ENCODE measurements around the gene CCDC191.

Gene CCDC191

GRCh38 chr3:114079761-114080160, 23.4 kb upstream of the CCDC191 start:
- H3K4me2 ChIP-seq (ENCODE audit: low read length), result no peak overlapping the region
- H3K79me2 ChIP-seq, result no peaks in the 10 kb centered on the region
- no peaks in the 10 kb centered on the region for H3K36me3 ChIP-seq (ENCODE audit: control insufficient read depth, insufficient read depth, low read length)
- H3K4me3 ChIP-seq (ENCODE audit: low read depth, low read length), result no peak overlapping the region
- TF ChIP-seq, protein P1, sequence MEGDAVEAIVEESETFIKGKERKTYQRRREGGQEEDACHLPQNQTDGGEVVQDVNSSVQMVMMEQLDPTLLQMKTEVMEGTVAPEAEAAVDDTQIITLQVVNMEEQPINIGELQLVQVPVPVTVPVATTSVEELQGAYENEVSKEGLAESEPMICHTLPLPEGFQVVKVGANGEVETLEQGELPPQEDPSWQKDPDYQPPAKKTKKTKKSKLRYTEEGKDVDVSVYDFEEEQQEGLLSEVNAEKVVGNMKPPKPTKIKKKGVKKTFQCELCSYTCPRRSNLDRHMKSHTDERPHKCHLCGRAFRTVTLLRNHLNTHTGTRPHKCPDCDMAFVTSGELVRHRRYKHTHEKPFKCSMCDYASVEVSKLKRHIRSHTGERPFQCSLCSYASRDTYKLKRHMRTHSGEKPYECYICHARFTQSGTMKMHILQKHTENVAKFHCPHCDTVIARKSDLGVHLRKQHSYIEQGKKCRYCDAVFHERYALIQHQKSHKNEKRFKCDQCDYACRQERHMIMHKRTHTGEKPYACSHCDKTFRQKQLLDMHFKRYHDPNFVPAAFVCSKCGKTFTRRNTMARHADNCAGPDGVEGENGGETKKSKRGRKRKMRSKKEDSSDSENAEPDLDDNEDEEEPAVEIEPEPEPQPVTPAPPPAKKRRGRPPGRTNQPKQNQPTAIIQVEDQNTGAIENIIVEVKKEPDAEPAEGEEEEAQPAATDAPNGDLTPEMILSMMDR (IDR thresholded peaks at IDR 0.05), result no peak
- H3K27me3 ChIP-seq (ENCODE audit: control insufficient read depth, insufficient read depth, low read length), result no peaks in the 10 kb centered on the region
- H3K4me1 ChIP-seq, result no peaks in the 10 kb centered on the region
- no peak overlapping the region for H3K27ac ChIP-seq
- H3K9me3 ChIP-seq (ENCODE audit: control insufficient read depth, low read length), result no peaks in the 10 kb centered on the region
- no peak overlapping the region for H2AFZ ChIP-seq
- H3K9ac ChIP-seq, result no peak overlapping the region

DNA sequence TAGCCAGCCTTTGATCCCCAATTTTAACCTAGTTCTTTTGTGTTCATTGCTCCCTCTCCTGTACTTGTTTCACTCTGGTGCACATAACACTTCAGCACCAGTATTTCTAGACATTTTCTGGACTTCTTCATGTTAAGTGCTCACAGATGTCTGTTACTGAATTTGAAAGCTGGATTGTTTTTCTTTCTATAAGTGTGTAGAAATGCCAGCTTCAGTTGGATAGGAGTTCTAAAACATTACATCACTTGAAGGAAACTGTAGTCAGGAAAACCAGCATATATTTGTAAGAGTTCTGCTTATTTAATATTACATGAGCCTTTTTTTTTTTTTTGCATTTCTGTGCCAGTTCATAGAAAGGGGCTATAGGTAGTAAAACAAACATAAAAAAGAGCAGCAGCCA, 21.8 kb upstream of the CCDC191 start:
- H3K9me3 ChIP-seq (ENCODE audit: control insufficient read depth, low read length), result no peaks in the 10 kb centered on the region
- TF ChIP-seq, protein P1 (IDR thresholded peaks at IDR 0.05), result no peak
- H3K79me2 ChIP-seq, result no peaks in the 10 kb centered on the region
- H3K4me1 ChIP-seq, result no peaks in the 10 kb centered on the region
- no peak overlapping the region for H3K27ac ChIP-seq
- no peaks in the 10 kb centered on the region for H3K36me3 ChIP-seq (ENCODE audit: control insufficient read depth, insufficient read depth, low read length)
- H2AFZ ChIP-seq, result no peak overlapping the region
- no peak overlapping the region for H3K4me2 ChIP-seq (ENCODE audit: low read length)
- H3K27me3 ChIP-seq (ENCODE audit: control insufficient read depth, insufficient read depth, low read length), result no peaks in the 10 kb centered on the region
- H3K9ac ChIP-seq, result no peak overlapping the region
- no peak overlapping the region for H3K4me3 ChIP-seq (ENCODE audit: low read depth, low read length)

- no peaks in the 10 kb centered on the region for H3K79me2 ChIP-seq
- no peaks in the 10 kb centered on the region for H3K36me3 ChIP-seq (ENCODE audit: control insufficient read depth, insufficient read depth, low read length)
- H3K9me3 ChIP-seq (ENCODE audit: control insufficient read depth, low read length), result no peaks in the 10 kb centered on the region
- no peak overlapping the region for H3K4me2 ChIP-seq (ENCODE audit: low read length)
- H3K27me3 ChIP-seq (ENCODE audit: control insufficient read depth, insufficient read depth, low read length), result no peaks in the 10 kb centered on the region
- H2AFZ ChIP-seq, result no peak overlapping the region
- H3K9ac ChIP-seq, result no peak overlapping the region
- no peaks in the 10 kb centered on the region for H3K4me1 ChIP-seq
- no peak overlapping the region for H3K27ac ChIP-seq
- H3K4me3 ChIP-seq (ENCODE audit: low read depth, low read length), result no peak overlapping the region
- TF ChIP-seq, protein P1 (IDR thresholded peaks at IDR 0.05), result no peak
Observed at GRCh38 chr3:114076711-114077110, 20.4 kb upstream of the CCDC191 start.

DNA sequence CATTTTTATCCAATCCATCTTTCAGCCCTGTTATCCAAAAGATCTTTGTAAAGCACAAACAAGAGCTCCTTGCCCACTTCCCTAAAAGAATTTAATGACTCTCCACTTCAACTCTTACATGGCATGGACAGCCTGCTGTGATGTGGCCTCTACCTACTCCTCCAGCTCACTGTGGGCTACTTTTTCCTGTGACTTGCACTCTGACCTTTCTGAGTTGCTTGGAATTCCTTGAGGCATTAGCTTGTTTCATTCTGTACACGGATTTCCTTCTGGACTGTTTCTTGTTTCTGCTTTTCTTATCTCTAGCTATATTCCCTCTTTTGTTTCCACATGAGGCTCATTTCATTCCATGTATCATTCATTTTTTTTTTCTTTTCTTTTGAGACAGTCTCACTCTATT, 15.5 kb upstream of the CCDC191 start:
- Histone ChIP-seq H2AFZ (no peak overlapping the region), H3K27me3 (ENCODE audit: control insufficient read depth, insufficient read depth, low read length) (no peaks in the 10 kb centered on the region), H3K4me3 (ENCODE audit: low read depth, low read length) (no peak overlapping the region), H3K27ac (no peak overlapping the region), H3K9ac (no peak overlapping the region), H3K9me3 (ENCODE audit: control insufficient read depth, low read length) (no peaks in the 10 kb centered on the region), H3K36me3 (ENCODE audit: control insufficient read depth, insufficient read depth, low read length) (no peaks in the 10 kb centered on the region), H3K4me1 (no peaks in the 10 kb centered on the region), H3K4me2 (ENCODE audit: low read length) (no peak overlapping the region), H3K79me2 (peaks cover 3% of the 10 kb centered on the region)
- TF ChIP-seq, protein P1 (IDR thresholded peaks at IDR 0.05), result no peak

DNA sequence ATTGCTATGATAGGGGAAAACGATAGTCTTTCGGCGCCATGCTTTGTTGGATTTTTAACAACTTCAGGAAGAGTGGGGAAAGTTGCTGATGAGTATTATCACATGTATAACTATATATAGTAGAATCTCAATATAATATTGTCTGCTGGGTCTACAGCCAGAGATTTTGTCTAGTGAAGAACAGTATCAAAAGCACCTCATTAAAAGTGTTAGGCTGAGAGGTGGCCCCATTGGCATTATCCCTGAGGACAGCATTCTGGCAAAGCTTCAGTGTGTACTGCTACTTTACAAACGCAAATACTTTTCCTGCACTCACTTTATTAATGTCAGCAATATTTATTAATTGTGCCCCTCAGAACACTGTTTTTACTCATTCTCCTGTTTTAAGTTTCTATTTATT, 12.0 kb upstream of the CCDC191 start:
- no peak overlapping the region for H2AFZ ChIP-seq
- H3K4me1 ChIP-seq, result no peaks in the 10 kb centered on the region
- H3K4me3 ChIP-seq (ENCODE audit: low read depth, low read length), result no peak overlapping the region
- peaks cover 3% of the 10 kb centered on the region for H3K79me2 ChIP-seq
- H3K27me3 ChIP-seq (ENCODE audit: control insufficient read depth, insufficient read depth, low read length), result no peaks in the 10 kb centered on the region
- TF ChIP-seq, protein P1 (IDR thresholded peaks at IDR 0.05), result no peak
- no peak overlapping the region for H3K9ac ChIP-seq
- no peaks in the 10 kb centered on the region for H3K36me3 ChIP-seq (ENCODE audit: control insufficient read depth, insufficient read depth, low read length)
- no peaks in the 10 kb centered on the region for H3K9me3 ChIP-seq (ENCODE audit: control insufficient read depth, low read length)
- no peak overlapping the region for H3K4me2 ChIP-seq (ENCODE audit: low read length)
- no peak overlapping the region for H3K27ac ChIP-seq

Data from parathyroid adenoma (tissue), 2 donors.